ENCODE measurements around the gene PIK3C3.
A peak's percentile ranks its signal among the peaks of the same experiment; 100 is the strongest.

The PIK3C3 gene

DNA sequence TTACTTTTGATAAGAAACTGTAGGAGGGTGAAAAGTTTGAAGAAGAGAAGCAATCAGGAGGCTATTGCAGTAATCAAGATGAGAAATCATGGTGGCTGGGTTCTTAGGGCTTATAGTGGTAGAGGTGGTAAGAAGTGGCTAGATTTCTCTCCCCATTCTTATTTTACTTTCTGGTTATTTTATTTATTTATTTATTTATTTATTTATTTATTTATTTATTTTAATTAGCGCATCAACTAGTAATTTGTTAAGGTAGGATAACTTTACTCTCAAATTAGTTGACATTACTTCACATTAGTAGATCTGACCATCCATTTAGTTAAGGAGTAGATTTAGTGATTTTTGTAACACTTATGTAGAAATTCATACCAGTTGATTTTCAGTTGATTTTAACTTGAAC is 77.4 kb downstream of the PIK3C3 start (continued):
- TF ChIP-seq ZNF560 (tag by site-specific recombination; IDR thresholded peaks at IDR 0.05; ENCODE audit: borderline replicate concordance) (peak; percentile 76; the same call in 1 of the 2 replicates), ZNF211 (tag by site-specific recombination; IDR thresholded peaks at IDR 0.05; ENCODE audit: low read depth) (no peak), ZNF114 (tag by site-specific recombination; IDR thresholded peaks at IDR 0.05) (no peak), GLI2 (tag by site-specific recombination; IDR thresholded peaks at IDR 0.05; ENCODE audit: borderline replicate concordance, low read depth) (no peak; the same call in 1 of the 2 replicates), ZFHX2 (tag by site-specific recombination; conservative IDR thresholded peaks at IDR 0.05) (no peak), ZXDB (tag by site-specific recombination; IDR thresholded peaks at IDR 0.05) (peak; percentile 81), ZBTB7A (tag by site-specific recombination; IDR thresholded peaks at IDR 0.05; ENCODE audit: low read depth) (no peak), SP7 (tag by site-specific recombination; IDR thresholded peaks at IDR 0.05) (no peak), IKZF3 (tag by site-specific recombination; IDR thresholded peaks at IDR 0.05) (no peak), ZNF394 (tag by site-specific recombination; IDR thresholded peaks at IDR 0.05; ENCODE audit: borderline replicate concordance) (peak; percentile 91; the same call in 1 of the 2 replicates), ZNF24 (tag by site-specific recombination; IDR thresholded peaks at IDR 0.05) (no peak), KLF9 (tag by site-specific recombination; IDR thresholded peaks at IDR 0.05; ENCODE audit: low read depth) (no peak), ZNF510 (tag by site-specific recombination; IDR thresholded peaks at IDR 0.05; ENCODE audit: insufficient replicate concordance) (peak; percentile 75), ZNF473 (tag by site-specific recombination; IDR thresholded peaks at IDR 0.05) (no peak), ZFP69B (tag by site-specific recombination; IDR thresholded peaks at IDR 0.05) (no peak), ZNF785 (tag by site-specific recombination; IDR thresholded peaks at IDR 0.05) (no peak), ZNF768 (tag by site-specific recombination; IDR thresholded peaks at IDR 0.05) (no peak), FEZF1 (tag by site-specific recombination; IDR thresholded peaks at IDR 0.05) (no peak)
- TF ChIP-seq, protein P1, sequence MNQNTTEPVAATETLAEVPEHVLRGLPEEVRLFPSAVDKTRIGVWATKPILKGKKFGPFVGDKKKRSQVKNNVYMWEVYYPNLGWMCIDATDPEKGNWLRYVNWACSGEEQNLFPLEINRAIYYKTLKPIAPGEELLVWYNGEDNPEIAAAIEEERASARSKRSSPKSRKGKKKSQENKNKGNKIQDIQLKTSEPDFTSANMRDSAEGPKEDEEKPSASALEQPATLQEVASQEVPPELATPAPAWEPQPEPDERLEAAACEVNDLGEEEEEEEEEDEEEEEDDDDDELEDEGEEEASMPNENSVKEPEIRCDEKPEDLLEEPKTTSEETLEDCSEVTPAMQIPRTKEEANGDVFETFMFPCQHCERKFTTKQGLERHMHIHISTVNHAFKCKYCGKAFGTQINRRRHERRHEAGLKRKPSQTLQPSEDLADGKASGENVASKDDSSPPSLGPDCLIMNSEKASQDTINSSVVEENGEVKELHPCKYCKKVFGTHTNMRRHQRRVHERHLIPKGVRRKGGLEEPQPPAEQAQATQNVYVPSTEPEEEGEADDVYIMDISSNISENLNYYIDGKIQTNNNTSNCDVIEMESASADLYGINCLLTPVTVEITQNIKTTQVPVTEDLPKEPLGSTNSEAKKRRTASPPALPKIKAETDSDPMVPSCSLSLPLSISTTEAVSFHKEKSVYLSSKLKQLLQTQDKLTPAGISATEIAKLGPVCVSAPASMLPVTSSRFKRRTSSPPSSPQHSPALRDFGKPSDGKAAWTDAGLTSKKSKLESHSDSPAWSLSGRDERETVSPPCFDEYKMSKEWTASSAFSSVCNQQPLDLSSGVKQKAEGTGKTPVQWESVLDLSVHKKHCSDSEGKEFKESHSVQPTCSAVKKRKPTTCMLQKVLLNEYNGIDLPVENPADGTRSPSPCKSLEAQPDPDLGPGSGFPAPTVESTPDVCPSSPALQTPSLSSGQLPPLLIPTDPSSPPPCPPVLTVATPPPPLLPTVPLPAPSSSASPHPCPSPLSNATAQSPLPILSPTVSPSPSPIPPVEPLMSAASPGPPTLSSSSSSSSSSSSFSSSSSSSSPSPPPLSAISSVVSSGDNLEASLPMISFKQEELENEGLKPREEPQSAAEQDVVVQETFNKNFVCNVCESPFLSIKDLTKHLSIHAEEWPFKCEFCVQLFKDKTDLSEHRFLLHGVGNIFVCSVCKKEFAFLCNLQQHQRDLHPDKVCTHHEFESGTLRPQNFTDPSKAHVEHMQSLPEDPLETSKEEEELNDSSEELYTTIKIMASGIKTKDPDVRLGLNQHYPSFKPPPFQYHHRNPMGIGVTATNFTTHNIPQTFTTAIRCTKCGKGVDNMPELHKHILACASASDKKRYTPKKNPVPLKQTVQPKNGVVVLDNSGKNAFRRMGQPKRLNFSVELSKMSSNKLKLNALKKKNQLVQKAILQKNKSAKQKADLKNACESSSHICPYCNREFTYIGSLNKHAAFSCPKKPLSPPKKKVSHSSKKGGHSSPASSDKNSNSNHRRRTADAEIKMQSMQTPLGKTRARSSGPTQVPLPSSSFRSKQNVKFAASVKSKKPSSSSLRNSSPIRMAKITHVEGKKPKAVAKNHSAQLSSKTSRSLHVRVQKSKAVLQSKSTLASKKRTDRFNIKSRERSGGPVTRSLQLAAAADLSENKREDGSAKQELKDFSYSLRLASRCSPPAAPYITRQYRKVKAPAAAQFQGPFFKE (tag by site-specific recombination; IDR thresholded peaks at IDR 0.05; ENCODE audit: borderline replicate concordance): no peak
- TF ChIP-seq, protein P2, sequence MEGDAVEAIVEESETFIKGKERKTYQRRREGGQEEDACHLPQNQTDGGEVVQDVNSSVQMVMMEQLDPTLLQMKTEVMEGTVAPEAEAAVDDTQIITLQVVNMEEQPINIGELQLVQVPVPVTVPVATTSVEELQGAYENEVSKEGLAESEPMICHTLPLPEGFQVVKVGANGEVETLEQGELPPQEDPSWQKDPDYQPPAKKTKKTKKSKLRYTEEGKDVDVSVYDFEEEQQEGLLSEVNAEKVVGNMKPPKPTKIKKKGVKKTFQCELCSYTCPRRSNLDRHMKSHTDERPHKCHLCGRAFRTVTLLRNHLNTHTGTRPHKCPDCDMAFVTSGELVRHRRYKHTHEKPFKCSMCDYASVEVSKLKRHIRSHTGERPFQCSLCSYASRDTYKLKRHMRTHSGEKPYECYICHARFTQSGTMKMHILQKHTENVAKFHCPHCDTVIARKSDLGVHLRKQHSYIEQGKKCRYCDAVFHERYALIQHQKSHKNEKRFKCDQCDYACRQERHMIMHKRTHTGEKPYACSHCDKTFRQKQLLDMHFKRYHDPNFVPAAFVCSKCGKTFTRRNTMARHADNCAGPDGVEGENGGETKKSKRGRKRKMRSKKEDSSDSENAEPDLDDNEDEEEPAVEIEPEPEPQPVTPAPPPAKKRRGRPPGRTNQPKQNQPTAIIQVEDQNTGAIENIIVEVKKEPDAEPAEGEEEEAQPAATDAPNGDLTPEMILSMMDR (tag by site-specific recombination; IDR thresholded peaks at IDR 0.05): no peak
- TF ChIP-seq, protein P3, sequence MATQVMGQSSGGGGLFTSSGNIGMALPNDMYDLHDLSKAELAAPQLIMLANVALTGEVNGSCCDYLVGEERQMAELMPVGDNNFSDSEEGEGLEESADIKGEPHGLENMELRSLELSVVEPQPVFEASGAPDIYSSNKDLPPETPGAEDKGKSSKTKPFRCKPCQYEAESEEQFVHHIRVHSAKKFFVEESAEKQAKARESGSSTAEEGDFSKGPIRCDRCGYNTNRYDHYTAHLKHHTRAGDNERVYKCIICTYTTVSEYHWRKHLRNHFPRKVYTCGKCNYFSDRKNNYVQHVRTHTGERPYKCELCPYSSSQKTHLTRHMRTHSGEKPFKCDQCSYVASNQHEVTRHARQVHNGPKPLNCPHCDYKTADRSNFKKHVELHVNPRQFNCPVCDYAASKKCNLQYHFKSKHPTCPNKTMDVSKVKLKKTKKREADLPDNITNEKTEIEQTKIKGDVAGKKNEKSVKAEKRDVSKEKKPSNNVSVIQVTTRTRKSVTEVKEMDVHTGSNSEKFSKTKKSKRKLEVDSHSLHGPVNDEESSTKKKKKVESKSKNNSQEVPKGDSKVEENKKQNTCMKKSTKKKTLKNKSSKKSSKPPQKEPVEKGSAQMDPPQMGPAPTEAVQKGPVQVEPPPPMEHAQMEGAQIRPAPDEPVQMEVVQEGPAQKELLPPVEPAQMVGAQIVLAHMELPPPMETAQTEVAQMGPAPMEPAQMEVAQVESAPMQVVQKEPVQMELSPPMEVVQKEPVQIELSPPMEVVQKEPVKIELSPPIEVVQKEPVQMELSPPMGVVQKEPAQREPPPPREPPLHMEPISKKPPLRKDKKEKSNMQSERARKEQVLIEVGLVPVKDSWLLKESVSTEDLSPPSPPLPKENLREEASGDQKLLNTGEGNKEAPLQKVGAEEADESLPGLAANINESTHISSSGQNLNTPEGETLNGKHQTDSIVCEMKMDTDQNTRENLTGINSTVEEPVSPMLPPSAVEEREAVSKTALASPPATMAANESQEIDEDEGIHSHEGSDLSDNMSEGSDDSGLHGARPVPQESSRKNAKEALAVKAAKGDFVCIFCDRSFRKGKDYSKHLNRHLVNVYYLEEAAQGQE (tag by site-specific recombination; IDR thresholded peaks at IDR 0.05): peak; percentile 65
- TF ChIP-seq, protein P4, sequence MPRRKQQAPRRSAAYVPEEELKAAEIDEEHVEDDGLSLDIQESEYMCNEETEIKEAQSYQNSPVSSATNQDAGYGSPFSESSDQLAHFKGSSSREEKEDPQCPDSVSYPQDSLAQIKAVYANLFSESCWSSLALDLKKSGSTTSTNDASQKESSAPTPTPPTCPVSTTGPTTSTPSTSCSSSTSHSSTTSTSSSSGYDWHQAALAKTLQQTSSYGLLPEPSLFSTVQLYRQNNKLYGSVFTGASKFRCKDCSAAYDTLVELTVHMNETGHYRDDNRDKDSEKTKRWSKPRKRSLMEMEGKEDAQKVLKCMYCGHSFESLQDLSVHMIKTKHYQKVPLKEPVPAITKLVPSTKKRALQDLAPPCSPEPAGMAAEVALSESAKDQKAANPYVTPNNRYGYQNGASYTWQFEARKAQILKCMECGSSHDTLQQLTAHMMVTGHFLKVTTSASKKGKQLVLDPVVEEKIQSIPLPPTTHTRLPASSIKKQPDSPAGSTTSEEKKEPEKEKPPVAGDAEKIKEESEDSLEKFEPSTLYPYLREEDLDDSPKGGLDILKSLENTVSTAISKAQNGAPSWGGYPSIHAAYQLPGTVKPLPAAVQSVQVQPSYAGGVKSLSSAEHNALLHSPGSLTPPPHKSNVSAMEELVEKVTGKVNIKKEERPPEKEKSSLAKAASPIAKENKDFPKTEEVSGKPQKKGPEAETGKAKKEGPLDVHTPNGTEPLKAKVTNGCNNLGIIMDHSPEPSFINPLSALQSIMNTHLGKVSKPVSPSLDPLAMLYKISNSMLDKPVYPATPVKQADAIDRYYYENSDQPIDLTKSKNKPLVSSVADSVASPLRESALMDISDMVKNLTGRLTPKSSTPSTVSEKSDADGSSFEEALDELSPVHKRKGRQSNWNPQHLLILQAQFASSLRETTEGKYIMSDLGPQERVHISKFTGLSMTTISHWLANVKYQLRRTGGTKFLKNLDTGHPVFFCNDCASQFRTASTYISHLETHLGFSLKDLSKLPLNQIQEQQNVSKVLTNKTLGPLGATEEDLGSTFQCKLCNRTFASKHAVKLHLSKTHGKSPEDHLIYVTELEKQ (tag by site-specific recombination; IDR thresholded peaks at IDR 0.05; ENCODE audit: borderline replicate concordance): no peak
- TF ChIP-seq, protein P5, sequence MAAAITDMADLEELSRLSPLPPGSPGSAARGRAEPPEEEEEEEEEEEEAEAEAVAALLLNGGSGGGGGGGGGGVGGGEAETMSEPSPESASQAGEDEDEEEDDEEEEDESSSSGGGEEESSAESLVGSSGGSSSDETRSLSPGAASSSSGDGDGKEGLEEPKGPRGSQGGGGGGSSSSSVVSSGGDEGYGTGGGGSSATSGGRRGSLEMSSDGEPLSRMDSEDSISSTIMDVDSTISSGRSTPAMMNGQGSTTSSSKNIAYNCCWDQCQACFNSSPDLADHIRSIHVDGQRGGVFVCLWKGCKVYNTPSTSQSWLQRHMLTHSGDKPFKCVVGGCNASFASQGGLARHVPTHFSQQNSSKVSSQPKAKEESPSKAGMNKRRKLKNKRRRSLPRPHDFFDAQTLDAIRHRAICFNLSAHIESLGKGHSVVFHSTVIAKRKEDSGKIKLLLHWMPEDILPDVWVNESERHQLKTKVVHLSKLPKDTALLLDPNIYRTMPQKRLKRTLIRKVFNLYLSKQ (tag by site-specific recombination; IDR thresholded peaks at IDR 0.05; ENCODE audit: borderline replicate concordance): peak; percentile 85; the same call in 1 of the 2 replicates
